ENCODE data around the gene SLC6A20.

Gene SLC6A20

GRCh38 chr3:45777746-45778386 is 18.5 kb downstream of the SLC6A20 start:
- TF ChIP-seq REST (IDR thresholded peaks at IDR 0.05; ENCODE audit: insufficient read depth in 1 of 2, low read depth in 2 of 2, low read length in 2 of 2) (no peak), SIN3A (IDR thresholded peaks at IDR 0.05; ENCODE audit: borderline replicate concordance, insufficient read depth, low read length) (no peak), TAF1 (IDR thresholded peaks at IDR 0.05; ENCODE audit: borderline replicate concordance, insufficient read depth, low read length) (no peak)

- TF ChIP-seq REST (IDR thresholded peaks at IDR 0.05; ENCODE audit: insufficient read depth in 1 of 2, low read depth in 2 of 2, low read length in 2 of 2) (no peak), FOXP2 (optimal IDR thresholded peaks at IDR 0.05; ENCODE audit: borderline replicate concordance, extremely low read depth, extremely low read length, insufficient read depth) (no peak), POLR2AphosphoS5 (IDR thresholded peaks at IDR 0.05; ENCODE audit: low read depth, low read length) (no peak), SIN3A (IDR thresholded peaks at IDR 0.05; ENCODE audit: borderline replicate concordance, insufficient read depth, low read length) (no peak), TAF1 (IDR thresholded peaks at IDR 0.05; ENCODE audit: borderline replicate concordance, insufficient read depth, low read length) (no peak)
These were observed 19.1 kb downstream of the SLC6A20 start for GRCh38 chr3:45777111-45777745.

GRCh38 chr3:45776611-45777010 is 19.7 kb downstream of the SLC6A20 start:
- TF ChIP-seq FOXP2 (optimal IDR thresholded peaks at IDR 0.05; ENCODE audit: borderline replicate concordance, extremely low read depth, extremely low read length, insufficient read depth) = no peak
- no peak for TF ChIP-seq SIN3A (IDR thresholded peaks at IDR 0.05; ENCODE audit: borderline replicate concordance, insufficient read depth, low read length)
- TF ChIP-seq TAF1 (IDR thresholded peaks at IDR 0.05; ENCODE audit: borderline replicate concordance, insufficient read depth, low read length) = no peak
- TF ChIP-seq REST (IDR thresholded peaks at IDR 0.05; ENCODE audit: insufficient read depth in 1 of 2, low read depth in 2 of 2, low read length in 2 of 2) = no peak
- no peak for TF ChIP-seq POLR2AphosphoS5 (IDR thresholded peaks at IDR 0.05; ENCODE audit: low read depth, low read length)

GRCh38 chr3:45776301-45776595 is 20.1 kb downstream of the SLC6A20 start:
- TF ChIP-seq POLR2AphosphoS5 (IDR thresholded peaks at IDR 0.05; ENCODE audit: low read depth, low read length) (no peak), SIN3A (IDR thresholded peaks at IDR 0.05; ENCODE audit: borderline replicate concordance, insufficient read depth, low read length) (no peak), REST (IDR thresholded peaks at IDR 0.05; ENCODE audit: insufficient read depth in 1 of 2, low read depth in 2 of 2, low read length in 2 of 2) (no peak), TAF1 (IDR thresholded peaks at IDR 0.05; ENCODE audit: borderline replicate concordance, insufficient read depth, low read length) (no peak), FOXP2 (optimal IDR thresholded peaks at IDR 0.05; ENCODE audit: borderline replicate concordance, extremely low read depth, extremely low read length, insufficient read depth) (no peak)
